ENCODE measurements around the gene BCL6.

Gene BCL6

DNA sequence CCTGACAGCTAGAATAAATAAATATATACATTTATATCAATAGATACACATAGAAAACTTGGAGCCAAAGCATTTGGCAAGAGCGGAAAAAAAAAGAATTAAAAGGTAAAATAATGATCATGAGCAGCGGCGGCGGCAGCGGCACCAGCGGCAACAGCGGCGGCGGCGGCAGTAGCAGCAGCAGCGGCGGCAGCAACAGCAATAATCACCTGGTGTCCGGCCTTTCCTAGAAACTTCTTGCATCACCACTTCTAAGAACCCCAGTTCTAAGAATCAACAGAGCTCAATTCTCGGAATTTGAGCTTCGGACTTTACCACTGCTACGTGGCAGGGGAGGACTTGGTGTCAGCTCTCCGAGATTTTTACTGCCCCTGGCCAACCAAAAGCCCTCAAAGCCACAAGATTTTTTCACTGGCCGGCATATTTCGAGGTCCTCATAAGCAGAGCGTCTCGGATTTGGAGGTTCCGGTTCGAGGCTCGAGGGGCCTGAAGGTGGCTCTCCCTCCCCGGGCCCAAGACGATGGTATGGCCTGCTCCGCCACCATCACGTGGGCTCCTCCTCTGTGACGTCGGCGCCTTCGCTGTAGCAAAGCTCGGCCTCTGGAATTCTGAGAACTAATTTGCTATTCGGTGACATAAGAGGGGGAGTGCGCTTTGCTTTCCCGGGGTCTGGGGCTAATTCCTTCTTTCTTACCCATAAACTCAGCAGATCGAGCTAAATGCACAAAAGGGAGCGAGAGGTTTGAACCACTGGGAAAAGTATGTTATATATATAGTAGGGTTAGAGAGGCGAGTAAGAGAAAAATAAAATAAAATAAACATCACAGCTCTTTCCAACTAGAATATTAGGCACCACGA, at the start of gene BCL6:
TSS of gene BCL6 (minus strand) at position 268 of the 858 bp plus-strand sequence. CDS start 11,775 bp downstream, outside the sequence.
- peak; percentile 95 to 99 for DNase-seq

GRCh38 chr3:187794731-187795130, 49.5 kb upstream of the BCL6 start:
- DNase-seq: no peak

GRCh38 chr3:187793618-187794017, 48.4 kb upstream of the BCL6 start:
- DNase-seq: no peak

DNA sequence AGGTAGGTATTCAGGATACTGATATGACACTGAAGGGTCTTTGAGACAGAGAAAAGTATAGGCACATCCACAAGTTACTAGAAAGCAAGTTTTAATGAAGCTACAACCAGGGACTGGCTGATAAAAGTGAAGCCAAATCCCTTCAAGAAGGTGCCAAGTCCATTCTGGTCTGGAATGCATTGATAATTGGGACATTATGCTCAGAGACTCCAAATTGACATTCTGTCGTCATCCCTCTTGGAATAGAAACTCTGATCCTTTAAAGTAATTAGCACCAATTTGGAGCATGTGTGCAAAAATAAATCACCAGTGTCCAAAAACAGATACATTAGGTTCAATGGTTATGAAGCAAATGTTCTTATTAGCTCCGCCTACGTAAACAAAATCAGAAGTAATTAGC, 47.3 kb upstream of the BCL6 start:
- no peak for DNase-seq

- DNase-seq: no peak
Measured at GRCh38 chr3:187789872-187790271, 44.6 kb upstream of the BCL6 start.

- DNase-seq: no peak
Measured at GRCh38 chr3:187788984-187789857, 44.0 kb upstream of the BCL6 start.

- peak; percentile 27 to 62 for DNase-seq
Measured at GRCh38 chr3:187783098-187783497, 37.8 kb upstream of the BCL6 start.

DNA sequence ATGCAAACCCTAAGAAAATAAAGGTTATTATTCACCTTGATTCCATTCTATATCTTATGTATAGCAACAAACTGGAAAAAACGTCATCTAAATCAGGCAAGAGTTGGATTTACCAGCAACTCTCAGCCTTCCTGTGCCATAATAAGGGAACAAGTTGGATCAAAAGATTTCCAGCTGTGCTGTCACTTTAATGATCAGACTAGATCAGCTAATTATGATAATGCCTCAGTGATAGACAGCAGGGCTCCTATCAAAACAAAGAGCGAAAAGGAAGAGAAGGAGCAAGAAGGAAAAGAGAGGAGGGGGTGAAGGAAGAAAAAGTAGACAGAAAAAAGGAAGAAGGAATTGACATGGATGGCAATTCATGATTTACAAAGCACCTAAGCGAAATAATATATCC, 36.7 kb upstream of the BCL6 start:
- DNase-seq: no peak

DNA sequence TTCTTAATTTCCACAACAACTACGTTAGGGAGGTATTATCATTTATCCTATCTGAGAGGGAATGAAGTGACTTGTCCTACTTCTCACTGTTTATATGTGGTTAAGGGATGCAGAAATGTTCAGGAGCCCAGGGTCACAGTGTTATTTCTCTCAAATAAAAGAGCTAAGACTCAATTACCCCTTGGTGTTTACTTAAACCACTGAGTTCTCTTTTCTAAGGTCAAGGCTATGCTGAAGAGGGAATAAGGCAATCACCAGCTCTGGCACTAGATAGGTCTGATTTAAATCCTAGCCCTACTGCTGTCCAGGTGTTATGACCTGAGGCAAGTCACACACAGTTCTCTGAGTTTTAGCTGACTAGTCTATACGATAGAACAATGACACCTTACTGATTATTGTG, 35.7 kb upstream of the BCL6 start:
- DNase-seq: no peak

GRCh38 chr3:187778726-187779125, 33.5 kb upstream of the BCL6 start:
- DNase-seq: no peak

GRCh38 chr3:187777331-187777941, 32.2 kb upstream of the BCL6 start:
- peak; percentile 83 to 93 for DNase-seq

DNA sequence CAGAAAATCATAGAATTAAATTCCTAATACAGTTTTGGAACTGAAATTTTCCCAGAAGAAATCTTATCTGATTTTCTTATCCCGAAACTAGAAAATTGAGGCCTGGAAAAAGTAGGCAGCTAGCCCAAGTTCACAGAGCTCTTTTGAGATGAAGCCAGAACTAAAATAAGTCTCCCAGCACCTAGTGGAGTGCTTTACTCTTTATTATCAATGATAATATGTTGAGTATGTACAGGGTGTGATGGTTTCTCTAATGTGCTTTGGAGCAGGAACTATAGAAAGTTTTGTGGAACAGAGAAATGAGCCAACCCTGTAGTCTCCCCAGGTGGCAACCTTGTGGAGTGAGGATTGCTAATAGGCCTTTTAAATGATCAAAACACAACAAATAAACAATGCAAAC, 30.3 kb upstream of the BCL6 start:
- DNase-seq: no peak

DNA sequence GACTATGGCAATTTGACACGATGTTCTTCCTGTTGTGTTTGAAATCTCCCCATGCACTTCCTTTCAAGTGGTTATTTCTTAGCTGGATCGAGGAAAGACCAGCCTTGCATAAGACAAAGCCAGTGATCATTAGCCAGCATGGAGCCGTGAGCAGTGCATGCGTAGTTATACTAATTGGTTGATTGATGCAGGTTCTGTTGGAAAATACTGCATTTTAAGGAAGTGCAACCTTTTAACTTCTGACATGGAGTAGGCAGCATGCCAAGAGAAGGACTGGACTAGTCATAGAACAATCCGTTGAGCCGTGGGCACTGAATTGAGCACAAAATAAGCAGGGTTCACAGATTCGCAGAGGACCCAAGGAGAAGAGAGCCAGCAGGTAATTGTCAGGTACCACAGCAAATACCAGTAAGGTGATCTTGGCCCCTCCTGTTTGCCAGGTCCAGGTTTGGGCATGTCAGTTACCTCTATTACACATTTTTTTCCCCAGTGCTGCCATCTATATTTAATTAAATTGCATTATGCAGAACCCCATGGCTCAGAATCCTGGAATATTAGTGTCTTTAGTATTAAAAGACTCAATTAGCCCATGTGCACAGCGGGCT, 29.0 kb upstream of the BCL6 start:
- DNase-seq: peak; percentile 90 to 95

- peak; percentile 77 to 80 for DNase-seq
Measured at GRCh38 chr3:187773233-187774184, 28.2 kb upstream of the BCL6 start.

DNA sequence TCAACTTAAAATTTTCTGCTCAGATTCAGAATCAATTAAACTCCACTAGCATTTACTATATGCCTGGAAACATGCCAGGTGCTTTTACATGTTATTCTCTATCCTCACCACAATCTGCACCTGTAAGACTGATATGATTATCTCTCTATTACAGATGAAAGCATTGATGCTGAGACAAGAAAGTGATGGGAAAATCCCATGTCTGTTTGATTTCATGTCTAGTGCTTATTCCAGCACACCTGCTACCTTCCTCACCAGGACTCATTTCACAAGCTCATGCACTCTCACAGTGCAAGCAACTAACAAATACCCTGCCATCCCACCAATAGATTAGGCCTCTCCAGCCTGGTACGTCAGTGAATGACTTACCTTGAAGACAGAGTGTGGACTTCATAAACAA, 25.0 kb upstream of the BCL6 start:
- no peak for DNase-seq

DNA sequence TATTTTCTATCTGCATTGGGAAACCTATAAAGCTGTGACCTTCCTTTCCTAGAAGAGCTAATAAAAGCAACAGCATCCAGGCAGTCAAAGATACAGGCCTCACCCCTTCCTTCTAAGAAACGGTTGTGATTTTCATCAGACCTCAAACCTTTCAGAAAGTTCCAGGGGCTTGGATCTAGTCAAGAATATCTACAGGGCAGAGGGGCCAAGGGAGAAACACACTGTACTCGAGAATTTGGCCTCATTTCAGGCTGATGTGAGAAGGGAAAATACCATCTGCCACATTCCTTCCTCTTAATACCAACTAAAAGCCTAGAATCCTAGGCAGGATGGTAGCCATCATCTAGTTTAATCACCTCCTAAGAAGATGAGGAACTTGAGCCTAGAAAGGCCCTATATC, 24.5 kb upstream of the BCL6 start:
- DNase-seq: no peak

- DNase-seq: no peak
Measured at GRCh38 chr3:187767266-187768012, 22.2 kb upstream of the BCL6 start.

DNA sequence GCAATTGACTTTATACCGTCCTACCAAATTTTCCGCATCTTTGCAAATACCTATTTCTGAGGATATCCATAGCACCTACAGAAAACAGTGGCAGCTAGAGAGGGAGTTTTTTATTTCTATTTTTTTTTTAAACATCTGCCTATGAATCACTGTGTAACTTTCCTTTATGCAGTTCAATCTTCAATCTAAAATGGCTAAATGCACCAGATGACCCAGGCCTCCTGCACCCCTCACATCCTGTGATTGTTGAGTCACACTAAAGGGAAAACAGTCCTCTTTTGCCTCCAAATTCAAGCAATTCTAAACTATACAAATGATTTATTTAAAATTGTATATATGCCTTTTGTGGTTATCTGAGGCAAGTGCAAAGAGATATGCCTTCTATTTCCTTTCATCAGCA, 20.1 kb upstream of the BCL6 start:
- DNase-seq: no peak

DNA sequence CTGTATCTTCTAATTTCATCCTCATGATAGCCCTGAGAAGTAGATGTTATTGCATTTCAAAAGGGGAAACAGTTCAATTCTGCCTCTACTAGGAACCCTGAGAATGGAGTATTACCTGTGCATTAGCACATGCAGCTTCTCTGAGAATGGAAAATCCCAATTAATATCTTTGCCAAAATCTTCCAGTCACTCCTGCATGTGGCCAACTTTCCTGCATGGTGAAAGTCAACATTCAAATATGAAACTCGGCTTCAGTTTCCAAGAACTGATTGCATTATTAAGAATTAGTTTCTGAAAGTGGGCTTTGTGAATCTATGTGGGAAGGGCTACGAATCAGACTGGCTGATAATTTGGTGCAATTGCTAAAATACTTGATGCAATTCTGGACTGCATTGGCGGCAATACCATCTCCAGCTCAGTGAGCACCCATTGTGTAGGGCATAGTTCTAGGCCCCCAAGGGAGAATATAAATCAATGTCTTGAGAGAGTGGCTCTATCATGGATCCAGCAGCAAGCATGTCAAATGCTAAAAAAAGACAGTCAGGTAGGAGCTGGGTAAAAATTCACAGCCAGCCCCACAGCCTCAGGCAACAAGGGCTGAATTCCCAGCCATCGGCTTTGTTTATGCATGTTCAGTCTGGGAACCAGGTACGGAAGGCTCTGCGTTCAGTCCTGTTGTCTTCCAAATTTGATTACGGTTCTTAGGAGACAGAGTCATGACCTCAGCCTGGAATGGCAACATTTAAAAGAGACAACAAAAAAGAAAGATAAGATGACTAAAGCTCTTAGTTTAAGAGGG, 18.8 kb upstream of the BCL6 start:
- no peak for DNase-seq

- DNase-seq: no peak
Measured at GRCh38 chr3:187762792-187763191, 17.5 kb upstream of the BCL6 start.
